SU-DHL-6 (cell line): ENCODE data around the gene IGF2BP3.

Source experiments
- H2AFZ ChIP-seq: fragments of 200-600 bp; sonication (generic); 2 replicates; pipeline ENCODE4 v1.6.1; 2014; ENCODE audit warnings: low read depth, mild to moderate bottlenecking, moderate library complexity, mixed read lengths, antibody characterized with exemption, low read length; ENCODE audit not compliant: severe bottlenecking
- H3F3A ChIP-seq: fragments of 200-600 bp; shearing (Covaris generic); 2 replicates; pipeline ENCODE4 v1.6.0; 2016; ENCODE audit warnings: antibody characterized with exemption, mild to moderate bottlenecking; ENCODE audit not compliant: insufficient read depth
- H3K27ac ChIP-seq: fragments of 200-600 bp; sonication (generic); 2 replicates; pipeline ENCODE4 v1.5.1; 2016; ENCODE audit warnings: low read depth, mild to moderate bottlenecking, low read length, moderate library complexity, mixed read lengths
- H3K27me3 ChIP-seq: fragments of 200-600 bp; sonication (generic), shearing (Covaris generic); 2 replicates; pipeline ENCODE4 v1.6.0; 2014; ENCODE audit warnings: mild to moderate bottlenecking, low read length
- H3K36me3 ChIP-seq: fragments of 200-600 bp; sonication (generic); 2 replicates; pipeline ENCODE4 v1.6.1; 2014; ENCODE audit warnings: mild to moderate bottlenecking, low read length, mixed read lengths
- H3K4me2 ChIP-seq: fragments of 300-600, 200-600 bp; shearing (Covaris generic), sonication (generic); 2 replicates; pipeline ENCODE4 v1.6.0; 2014; ENCODE audit warnings: low read length, low read depth, mild to moderate bottlenecking; ENCODE audit not compliant: poor library complexity, severe bottlenecking
- H3K4me3 ChIP-seq: fragments of 200-600 bp; sonication (generic); 2 replicates; pipeline ENCODE4 v1.5.1; 2014; ENCODE audit warnings: antibody characterized with exemption, low read length, mild to moderate bottlenecking, mixed read lengths; ENCODE audit not compliant: insufficient read depth, poor library complexity, severe bottlenecking
- H3K79me2 ChIP-seq: fragments of 200-600 bp; sonication (generic); 2 replicates; pipeline ENCODE4 v1.6.1; 2014; ENCODE audit warnings: mild to moderate bottlenecking, low read length, moderate library complexity; ENCODE audit not compliant: insufficient read depth
- H3K9ac ChIP-seq: fragments of 200-600 bp; sonication (generic); 2 replicates; pipeline ENCODE4 v1.7.0; 2014; ENCODE audit warnings: mild to moderate bottlenecking, low read length
- H3K9me2 ChIP-seq: fragments of 200-600 bp; sonication (generic); replicated peaks from 2 replicates; pipeline ENCODE4 v1.6.1; 2014; ENCODE audit warnings: low read length; ENCODE audit not compliant: insufficient read depth
- H3K9me3 ChIP-seq: fragments of 200-600 bp; sonication (generic); 2 replicates; pipeline ENCODE4 v1.6.1; 2014; ENCODE audit warnings: low read length, mixed read lengths; ENCODE audit not compliant: insufficient read depth
- H4K20me1 ChIP-seq: fragments of 200-600 bp; sonication (generic); 2 replicates; pipeline ENCODE4 v1.6.1; 2014; ENCODE audit warnings: low read depth, mild to moderate bottlenecking, antibody characterized with exemption, low read length, moderate library complexity, mixed read lengths
- EZH2phosphoT487 ChIP-seq: fragments of 200-600 bp; sonication (generic), shearing (Covaris generic); conservative IDR thresholded peaks from 2 replicates; pipeline ENCODE4 v1.6.1; 2018; ENCODE audit warnings: mild to moderate bottlenecking, antibody characterized with exemption, low read length, moderate library complexity, mixed read lengths
- TF ChIP-seq, protein P1 (sequence below): fragments of 200-600 bp; sonication (generic); IDR thresholded peaks from one replicate; pipeline ENCODE4 v1.5.1; 2017; ENCODE audit warnings: antibody characterized with exemption, mild to moderate bottlenecking, low read length, moderate library complexity; ENCODE audit not compliant: insufficient read depth, poor library complexity, severe bottlenecking

Gene IGF2BP3

DNA sequence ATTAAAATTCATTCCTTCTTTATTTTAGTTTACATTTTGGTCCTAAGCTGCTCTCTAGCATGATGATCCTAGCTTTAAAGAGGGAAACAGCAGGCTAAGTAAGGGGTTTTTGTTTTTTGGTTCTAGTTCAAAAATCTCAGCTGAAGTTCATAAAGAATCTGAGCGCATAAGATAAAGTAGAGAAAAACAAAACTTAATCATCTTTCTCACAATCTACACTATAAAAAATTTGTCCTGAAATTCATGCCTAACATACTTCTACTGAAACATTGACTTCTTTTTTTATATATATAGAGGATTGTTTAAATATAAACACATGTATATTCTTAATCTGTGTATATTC lies 6.8 kb upstream of the IGF2BP3 start:
- H3K9ac ChIP-seq = no peak overlapping the region
- H3K27ac ChIP-seq = no peak overlapping the region
- TF ChIP-seq EZH2phosphoT487 = no peak
- TF ChIP-seq, protein P1, sequence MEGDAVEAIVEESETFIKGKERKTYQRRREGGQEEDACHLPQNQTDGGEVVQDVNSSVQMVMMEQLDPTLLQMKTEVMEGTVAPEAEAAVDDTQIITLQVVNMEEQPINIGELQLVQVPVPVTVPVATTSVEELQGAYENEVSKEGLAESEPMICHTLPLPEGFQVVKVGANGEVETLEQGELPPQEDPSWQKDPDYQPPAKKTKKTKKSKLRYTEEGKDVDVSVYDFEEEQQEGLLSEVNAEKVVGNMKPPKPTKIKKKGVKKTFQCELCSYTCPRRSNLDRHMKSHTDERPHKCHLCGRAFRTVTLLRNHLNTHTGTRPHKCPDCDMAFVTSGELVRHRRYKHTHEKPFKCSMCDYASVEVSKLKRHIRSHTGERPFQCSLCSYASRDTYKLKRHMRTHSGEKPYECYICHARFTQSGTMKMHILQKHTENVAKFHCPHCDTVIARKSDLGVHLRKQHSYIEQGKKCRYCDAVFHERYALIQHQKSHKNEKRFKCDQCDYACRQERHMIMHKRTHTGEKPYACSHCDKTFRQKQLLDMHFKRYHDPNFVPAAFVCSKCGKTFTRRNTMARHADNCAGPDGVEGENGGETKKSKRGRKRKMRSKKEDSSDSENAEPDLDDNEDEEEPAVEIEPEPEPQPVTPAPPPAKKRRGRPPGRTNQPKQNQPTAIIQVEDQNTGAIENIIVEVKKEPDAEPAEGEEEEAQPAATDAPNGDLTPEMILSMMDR = no peak
- H3K4me2 ChIP-seq = peak overlapping the region; percentile 96
- H2AFZ ChIP-seq = no peak overlapping the region
- no peaks in the 10 kb centered on the region for H3K9me3 ChIP-seq
- peaks cover 26% of the 10 kb centered on the region for H3K79me2 ChIP-seq
- H4K20me1 ChIP-seq = no peaks in the 10 kb centered on the region
- no peak overlapping the region for H3K4me3 ChIP-seq
- H3K9me2 ChIP-seq = no peaks in the 10 kb centered on the region
- no peaks in the 10 kb centered on the region for H3K27me3 ChIP-seq
- H3K36me3 ChIP-seq = no peaks in the 10 kb centered on the region
- H3F3A ChIP-seq = peaks cover 69% of the 10 kb centered on the region

DNA sequence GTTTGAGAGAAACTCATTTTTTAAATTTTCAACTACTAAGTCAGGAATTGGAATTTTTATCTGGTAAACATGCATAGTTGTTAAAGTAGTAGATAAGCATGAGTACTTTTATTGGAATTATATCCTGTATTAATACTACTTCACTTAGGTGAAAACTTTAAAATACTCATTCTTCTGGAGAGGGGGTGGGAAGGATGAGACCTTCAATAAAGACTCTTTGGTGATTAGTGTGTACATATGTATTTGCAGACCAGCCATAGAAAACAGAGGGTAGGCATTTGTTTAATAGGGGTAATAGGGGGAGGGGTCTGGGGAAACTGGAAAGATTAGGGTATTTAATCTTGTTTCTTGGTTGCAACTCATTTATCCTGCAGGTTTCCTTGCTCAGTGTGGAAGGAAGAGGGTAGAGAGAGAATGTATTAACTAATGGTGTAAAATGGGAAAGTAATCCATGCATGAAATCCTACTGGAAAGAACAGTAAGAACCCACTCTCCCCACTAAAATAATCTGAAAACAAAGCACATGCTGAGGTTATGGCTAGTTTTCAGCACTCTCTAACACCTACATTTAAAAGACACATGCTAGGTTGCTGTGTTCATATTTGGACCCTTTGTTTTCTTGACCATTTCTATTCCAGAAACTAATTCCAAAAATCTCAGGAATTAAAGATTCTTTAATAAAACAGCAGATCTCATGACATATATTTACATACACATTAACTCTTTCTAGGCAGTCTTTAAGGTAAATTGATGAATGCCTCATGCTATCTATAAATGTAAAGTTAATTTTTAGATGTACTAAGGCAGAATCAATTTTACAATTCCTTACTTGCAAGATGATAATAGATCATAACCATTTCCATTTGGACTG lies 6.2 kb upstream of the IGF2BP3 start:
- no peak overlapping the region for H3K27ac ChIP-seq

DNA sequence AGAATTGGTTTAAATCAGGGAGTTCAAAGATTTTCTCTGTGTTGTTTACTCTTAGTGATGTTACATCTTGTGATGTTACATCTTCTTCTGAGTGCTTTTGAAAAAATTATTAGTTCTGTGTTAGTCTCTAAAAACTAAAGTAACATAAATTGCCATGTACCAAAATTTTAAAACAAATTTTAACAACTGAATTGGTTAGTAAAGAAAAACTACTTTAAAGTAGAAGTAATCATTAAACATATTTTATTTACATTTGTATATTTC lies 5.2 kb upstream of the IGF2BP3 start:
- Histone ChIP-seq H3K9me2 (no peaks in the 10 kb centered on the region), H3K9me3 (no peaks in the 10 kb centered on the region), H3K79me2 (peaks cover 30% of the 10 kb centered on the region), H3K9ac (peak overlapping the region; percentile 92), H4K20me1 (no peaks in the 10 kb centered on the region), H3K36me3 (no peaks in the 10 kb centered on the region), H3K4me3 (peak overlapping the region; percentile 69), H3K4me2 (peak overlapping the region; percentile 96), H3K27me3 (no peaks in the 10 kb centered on the region), H2AFZ (no peak overlapping the region), H3K27ac (peak overlapping the region; percentile 75; the same call in 1 of the 2 replicates), H3F3A (peaks cover 83% of the 10 kb centered on the region)
- TF ChIP-seq, protein P1 = no peak
- no peak for TF ChIP-seq EZH2phosphoT487

More for the DNA sequence above, 6.2 kb upstream of the IGF2BP3 start:
- Histone ChIP-seq H3K4me3 (peak overlapping the region; percentile 6), H3K4me2 (peak overlapping the region; percentile 96), H3K9me3 (no peaks in the 10 kb centered on the region), H3K36me3 (no peaks in the 10 kb centered on the region), H4K20me1 (no peaks in the 10 kb centered on the region), H3F3A (peaks cover 75% of the 10 kb centered on the region), H3K79me2 (peaks cover 30% of the 10 kb centered on the region), H3K9me2 (no peaks in the 10 kb centered on the region), H2AFZ (no peak overlapping the region), H3K27me3 (no peaks in the 10 kb centered on the region), H3K9ac (no peak overlapping the region)
- TF ChIP-seq, protein P1 = no peak
- TF ChIP-seq EZH2phosphoT487 = no peak
